Ishikawa (cell line): ENCODE data around the gene KDM1A.

Experiments
- CEBPB ChIP-seq: IDR thresholded peaks from 2 replicates; pipeline ENCODE4 v1.6.1; 2012
- EGR1 ChIP-seq: IDR thresholded peaks from 2 replicates; pipeline ENCODE4 v1.6.1; 2012
- EP300 ChIP-seq: IDR thresholded peaks from 2 replicates; pipeline ENCODE4 v1.6.1; 2012; ENCODE audit warnings: borderline replicate concordance
- FOXM1 ChIP-seq: IDR thresholded peaks from 2 replicates; pipeline ENCODE4 v1.6.1; 2012; ENCODE audit warnings: low read depth, borderline replicate concordance
- RAD21 ChIP-seq: IDR thresholded peaks from 2 replicates; pipeline ENCODE4 v1.6.1; 2012; ENCODE audit warnings: low read depth
- TAF1 ChIP-seq: IDR thresholded peaks from 2 replicates; pipeline ENCODE4 v1.6.1; 2012; ENCODE audit warnings: low read depth, mild to moderate bottlenecking
- TCF12 ChIP-seq: IDR thresholded peaks from 2 replicates; pipeline ENCODE4 v1.6.1; 2012; ENCODE audit warnings: low read depth
- TEAD4 ChIP-seq: IDR thresholded peaks from 2 replicates; pipeline ENCODE4 v1.6.1; 2012
- YY1 ChIP-seq: IDR thresholded peaks from 2 replicates; pipeline ENCODE4 v1.6.1; 2012; ENCODE audit warnings: low read depth
- ZBTB7A ChIP-seq: IDR thresholded peaks from 2 replicates; pipeline ENCODE4 v1.6.1; 2012; ENCODE audit warnings: low read depth
- TF ChIP-seq, protein P1 (sequence below): IDR thresholded peaks from 2 replicates; pipeline ENCODE4 v1.6.1; 2012; ENCODE audit warnings: low read depth, mild to moderate bottlenecking

GRCh38 chr1:23101887-23102286 lies 82.6 kb downstream of the KDM1A start:
- TF ChIP-seq CEBPB (no peak), EP300 (no peak), RAD21 (no peak), ZBTB7A (no peak), TCF12 (no peak), TEAD4 (no peak), TAF1 (no peak), EGR1 (no peak), FOXM1 (no peak), YY1 (no peak)
- TF ChIP-seq, protein P1, sequence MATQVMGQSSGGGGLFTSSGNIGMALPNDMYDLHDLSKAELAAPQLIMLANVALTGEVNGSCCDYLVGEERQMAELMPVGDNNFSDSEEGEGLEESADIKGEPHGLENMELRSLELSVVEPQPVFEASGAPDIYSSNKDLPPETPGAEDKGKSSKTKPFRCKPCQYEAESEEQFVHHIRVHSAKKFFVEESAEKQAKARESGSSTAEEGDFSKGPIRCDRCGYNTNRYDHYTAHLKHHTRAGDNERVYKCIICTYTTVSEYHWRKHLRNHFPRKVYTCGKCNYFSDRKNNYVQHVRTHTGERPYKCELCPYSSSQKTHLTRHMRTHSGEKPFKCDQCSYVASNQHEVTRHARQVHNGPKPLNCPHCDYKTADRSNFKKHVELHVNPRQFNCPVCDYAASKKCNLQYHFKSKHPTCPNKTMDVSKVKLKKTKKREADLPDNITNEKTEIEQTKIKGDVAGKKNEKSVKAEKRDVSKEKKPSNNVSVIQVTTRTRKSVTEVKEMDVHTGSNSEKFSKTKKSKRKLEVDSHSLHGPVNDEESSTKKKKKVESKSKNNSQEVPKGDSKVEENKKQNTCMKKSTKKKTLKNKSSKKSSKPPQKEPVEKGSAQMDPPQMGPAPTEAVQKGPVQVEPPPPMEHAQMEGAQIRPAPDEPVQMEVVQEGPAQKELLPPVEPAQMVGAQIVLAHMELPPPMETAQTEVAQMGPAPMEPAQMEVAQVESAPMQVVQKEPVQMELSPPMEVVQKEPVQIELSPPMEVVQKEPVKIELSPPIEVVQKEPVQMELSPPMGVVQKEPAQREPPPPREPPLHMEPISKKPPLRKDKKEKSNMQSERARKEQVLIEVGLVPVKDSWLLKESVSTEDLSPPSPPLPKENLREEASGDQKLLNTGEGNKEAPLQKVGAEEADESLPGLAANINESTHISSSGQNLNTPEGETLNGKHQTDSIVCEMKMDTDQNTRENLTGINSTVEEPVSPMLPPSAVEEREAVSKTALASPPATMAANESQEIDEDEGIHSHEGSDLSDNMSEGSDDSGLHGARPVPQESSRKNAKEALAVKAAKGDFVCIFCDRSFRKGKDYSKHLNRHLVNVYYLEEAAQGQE, result no peak
